SK-N-SH treated with all-trans-retinoic acid at 6 μM for 48 hours (cell line): ENCODE measurements around the gene LTBP1.

Source experiments
- ATAC-seq: fragments of 200-7000 bp; cut with Tn5 transposase; 3 replicates; pipeline ENCODE4 v1.9.1; 2020; ENCODE audit warnings: mild to moderate bottlenecking, moderate library complexity
- ARNTL ChIP-seq: fragments of 450-650 bp; formaldehyde crosslinking; IDR thresholded peaks from 2 replicates; pipeline ENCODE4 v1.5.0; 2020; ENCODE audit warnings: low read depth, mild to moderate bottlenecking, moderate library complexity, borderline replicate concordance
- BACH2 ChIP-seq: fragments of 250-450 bp; sonication (Bioruptor Pico); IDR thresholded peaks from 2 replicates; pipeline ENCODE4 v1.9.0; 2021; ENCODE audit warnings: mild to moderate bottlenecking, borderline replicate concordance
- CREB5 ChIP-seq: fragments of 250-450 bp; sonication (Bioruptor Pico); IDR thresholded peaks from 2 replicates; pipeline ENCODE4 v1.5.1; 2020; ENCODE audit warnings: low read depth, mild to moderate bottlenecking, moderate library complexity
- CSDC2 ChIP-seq: fragments of 250-450 bp; sonication (Bioruptor Pico); IDR thresholded peaks from 2 replicates; pipeline ENCODE4 v1.5.0; 2020; ENCODE audit warnings: mild to moderate bottlenecking, moderate library complexity
- CSRNP3 ChIP-seq: fragments of 250-450 bp; sonication (Bioruptor Pico); IDR thresholded peaks from 2 replicates; pipeline ENCODE4 v1.5.1; 2021; ENCODE audit warnings: mild to moderate bottlenecking, moderate library complexity
- ESRRG ChIP-seq: fragments of 250-450 bp; sonication (Bioruptor Pico); IDR thresholded peaks from 2 replicates; pipeline ENCODE4 v1.6.1; 2021; ENCODE audit warnings: mild to moderate bottlenecking
- GLIS3 ChIP-seq: fragments of 250-450 bp; sonication (Bioruptor Pico); IDR thresholded peaks from 2 replicates; pipeline ENCODE4 v1.5.0; 2020; ENCODE audit warnings: mild to moderate bottlenecking, moderate library complexity
- ISL1 ChIP-seq: fragments of 250-450 bp; sonication (Bioruptor Pico); IDR thresholded peaks from 2 replicates; pipeline ENCODE4 v2.1.2; 2022; ENCODE audit warnings: mild to moderate bottlenecking, moderate library complexity
- OSR1 ChIP-seq: fragments of 250-450 bp; sonication (Bioruptor Pico); IDR thresholded peaks from 2 replicates; pipeline ENCODE4 v1.8.0; 2022; ENCODE audit warnings: moderate library complexity, mild to moderate bottlenecking, inconsistent platforms
- PATZ1 ChIP-seq: fragments of 250-450 bp; sonication (Bioruptor Pico); IDR thresholded peaks from 2 replicates; pipeline ENCODE4 v1.8.0; 2020; ENCODE audit warnings: mild to moderate bottlenecking, moderate library complexity, borderline replicate concordance
- POU6F1 ChIP-seq: fragments of 250-450 bp; sonication (Bioruptor Pico); IDR thresholded peaks from 2 replicates; pipeline ENCODE4 v1.8.0; 2021; ENCODE audit warnings: low read depth, mild to moderate bottlenecking, moderate library complexity, borderline replicate concordance
- PPARA ChIP-seq: fragments of 250-450 bp; sonication (Bioruptor Pico); IDR thresholded peaks from 2 replicates; pipeline ENCODE4 v1.5.0; 2020; ENCODE audit warnings: mild to moderate bottlenecking, borderline replicate concordance
- RARB ChIP-seq: fragments of 250-450 bp; sonication (Bioruptor Pico); IDR thresholded peaks from 2 replicates; pipeline ENCODE4 v1.8.0; 2021; ENCODE audit warnings: mild to moderate bottlenecking, moderate library complexity
- SNAI2 ChIP-seq: fragments of 250-450 bp; sonication (Bioruptor Pico); IDR thresholded peaks from 2 replicates; pipeline ENCODE4 v1.5.0; 2020; ENCODE audit warnings: mild to moderate bottlenecking, moderate library complexity
- TCF4 ChIP-seq: fragments of 250-450 bp; sonication (Bioruptor Pico); IDR thresholded peaks from 2 replicates; pipeline ENCODE4 v1.8.0; 2021; ENCODE audit warnings: mild to moderate bottlenecking, moderate library complexity, borderline replicate concordance
- TSHZ2 ChIP-seq: fragments of 250-450 bp; sonication (Bioruptor Pico); IDR thresholded peaks from 2 replicates; pipeline ENCODE4 v1.5.0; 2020; ENCODE audit warnings: mild to moderate bottlenecking, moderate library complexity
- ZC3H10 ChIP-seq: fragments of 250-450 bp; sonication (Bioruptor Pico); IDR thresholded peaks from 2 replicates; pipeline ENCODE4 v1.5.1; 2021; ENCODE audit warnings: mild to moderate bottlenecking, moderate library complexity
- ZFP30 ChIP-seq: fragments of 450-650 bp; formaldehyde crosslinking; IDR thresholded peaks from 2 replicates; pipeline ENCODE4 v1.5.0; 2022; ENCODE audit warnings: mild to moderate bottlenecking, moderate library complexity
- ZNF565 ChIP-seq: fragments of 450-650 bp; formaldehyde crosslinking; conservative IDR thresholded peaks from 2 replicates; pipeline ENCODE4 v1.5.0; 2020; ENCODE audit warnings: low read depth, mild to moderate bottlenecking, moderate library complexity
- ZNF70 ChIP-seq: fragments of 450-650 bp; formaldehyde crosslinking; IDR thresholded peaks from 2 replicates; pipeline ENCODE4 v1.5.0; 2020; ENCODE audit warnings: mild to moderate bottlenecking, moderate library complexity
- ZNF8 ChIP-seq: fragments of 450-650 bp; formaldehyde crosslinking; IDR thresholded peaks from 2 replicates; pipeline ENCODE4 v1.5.0; 2020; ENCODE audit warnings: mild to moderate bottlenecking, moderate library complexity

The LTBP1 gene

GRCh38 chr2:33134791-33135560 is 188.2 kb downstream of the LTBP1 start:
- TF ChIP-seq ZFP30 (CRISPR knock-in tag) (no peak), TCF4 (CRISPR knock-in tag) (no peak), OSR1 (no peak), GLIS3 (no peak), ZC3H10 (CRISPR knock-in tag) (no peak), PATZ1 (CRISPR knock-in tag) (no peak), POU6F1 (CRISPR knock-in tag) (no peak), SNAI2 (CRISPR knock-in tag) (no peak), CSDC2 (no peak), CREB5 (CRISPR knock-in tag) (no peak), BACH2 (no peak), ZNF70 (CRISPR knock-in tag) (no peak), ISL1 (no peak), ZNF8 (CRISPR knock-in tag) (no peak), RARB (no peak), CSRNP3 (CRISPR knock-in tag) (no peak), ARNTL (CRISPR knock-in tag) (no peak), TSHZ2 (CRISPR knock-in tag) (no peak), ESRRG (CRISPR knock-in tag) (no peak)
- peak; percentile 56 for ATAC-seq

- no peak for ATAC-seq
- no peak for TF ChIP-seq SNAI2 (CRISPR knock-in tag)
- no peak for TF ChIP-seq CSDC2
- no peak for TF ChIP-seq RARB
- no peak for TF ChIP-seq ISL1
- no peak for TF ChIP-seq ESRRG (CRISPR knock-in tag)
- no peak for TF ChIP-seq TCF4 (CRISPR knock-in tag)
- TF ChIP-seq ZNF565 (CRISPR knock-in tag): no peak
- no peak for TF ChIP-seq ARNTL (CRISPR knock-in tag)
- no peak for TF ChIP-seq TSHZ2 (CRISPR knock-in tag)
- TF ChIP-seq ZNF70 (CRISPR knock-in tag): no peak
- TF ChIP-seq CSRNP3 (CRISPR knock-in tag): no peak
- no peak for TF ChIP-seq PPARA
- TF ChIP-seq ZNF8 (CRISPR knock-in tag): no peak
- no peak for TF ChIP-seq PATZ1 (CRISPR knock-in tag)
- no peak for TF ChIP-seq CREB5 (CRISPR knock-in tag)
Measured at GRCh38 chr2:33135645-33136044, 188.9 kb downstream of the LTBP1 start.
